ENCODE measurements around the gene OR10P1. TPM values are rescaled to one million over a fixed set of nuclear protein-coding genes. Genes with fewer than 3 reads are reported as not detected.

The OR10P1 gene
- total RNA-seq, 1 experiment from 2014 or later, result not detected

- POLR2A ChIA-PET (ENCODE audit: unreplicated experiment), result no interaction called here
- TF ChIP-seq EZH2phosphoT487 (IDR thresholded peaks at IDR 0.05; ENCODE audit: borderline replicate concordance, low read length) (no peak), CTCF (conservative IDR thresholded peaks at IDR 0.05; ENCODE audit: low read depth, low read length) (no peak), EZH2 (IDR thresholded peaks at IDR 0.05; ENCODE audit: low read length, unreplicated experiment) (no peak)
Observed at GRCh38 chr12:55685671-55686070, 49.0 kb downstream of the OR10P1 start.

GRCh38 chr12:55686366-55687010, 49.8 kb downstream of the OR10P1 start:
- Histone ChIP-seq H3K4me1 (ENCODE audit: insufficient read depth, low read length) (0 out of 2 replicates have a peak, but pooled peaks cover 7% of the 10 kb centered on the region), H2AFZ (ENCODE audit: low read length) (no peak overlapping the region), H3K79me2 (ENCODE audit: low read length) (no peaks in the 10 kb centered on the region; the same call in 1 of the 2 replicates), H3K9me3 (ENCODE audit: low read length) (no peaks in the 10 kb centered on the region), H3K4me3 (ENCODE audit: low read length) (no peak overlapping the region), H3K4me2 (ENCODE audit: low read length) (no peak overlapping the region), H3F3A (ENCODE audit: low read length, unreplicated experiment) (no peaks in the 10 kb centered on the region), H4K20me1 (ENCODE audit: low read length) (no peaks in the 10 kb centered on the region), H3K9me2 (replicated peaks; ENCODE audit: low read length) (no peaks in the 10 kb centered on the region), H3K27me3 (ENCODE audit: low read length) (no peaks in the 10 kb centered on the region), H3K27ac (ENCODE audit: low read length) (no peak overlapping the region), H3K36me3 (ENCODE audit: low read depth, low read length) (no peaks in the 10 kb centered on the region), H3K9ac (ENCODE audit: low read length) (no peak overlapping the region)
- ChIA-PET CTCF (no interaction called here), POLR2A (ENCODE audit: unreplicated experiment) (no interaction called here)
- no peak for ATAC-seq
- intact Hi-C loops (cut with micrococcal nuclease), result no loop called here
- TF ChIP-seq EZH2phosphoT487 (IDR thresholded peaks at IDR 0.05; ENCODE audit: borderline replicate concordance, low read length), result no peak
- TF ChIP-seq CTCF (conservative IDR thresholded peaks at IDR 0.05; ENCODE audit: low read depth, low read length), result no peak
- TF ChIP-seq EZH2 (IDR thresholded peaks at IDR 0.05; ENCODE audit: low read length, unreplicated experiment), result no peak
- no TSS peak for BruUV-seq (replicated peaks)
- no peak for DNase-seq

More at GRCh38 chr12:55685671-55686070, 49.0 kb downstream of the OR10P1 start:
- DNase-seq (no peak), ATAC-seq (no peak)
- Histone ChIP-seq H3K79me2 (ENCODE audit: low read length) (no peaks in the 10 kb centered on the region; the same call in 1 of the 2 replicates), H3K27ac (ENCODE audit: low read length) (no peak overlapping the region), H3K4me2 (ENCODE audit: low read length) (no peak overlapping the region), H3K4me1 (ENCODE audit: insufficient read depth, low read length) (0 out of 2 replicates have a peak, but pooled peaks cover 12% of the 10 kb centered on the region), H3K9ac (ENCODE audit: low read length) (no peak overlapping the region), H3K36me3 (ENCODE audit: low read depth, low read length) (no peaks in the 10 kb centered on the region), H2AFZ (ENCODE audit: low read length) (no peak overlapping the region), H4K20me1 (ENCODE audit: low read length) (no peaks in the 10 kb centered on the region), H3F3A (ENCODE audit: low read length, unreplicated experiment) (no peaks in the 10 kb centered on the region), H3K9me3 (ENCODE audit: low read length) (no peaks in the 10 kb centered on the region), H3K4me3 (ENCODE audit: low read length) (no peak overlapping the region), H3K27me3 (ENCODE audit: low read length) (no peaks in the 10 kb centered on the region), H3K9me2 (replicated peaks; ENCODE audit: low read length) (no peaks in the 10 kb centered on the region)
- CTCF ChIA-PET, result no interaction called here
- no TSS peak for BruUV-seq (replicated peaks)
- intact Hi-C loops (cut with micrococcal nuclease), result no loop called here

Other genes starting within 250 kb of the OR10P1 start
- not detected in 2 replicates for gene OR6C65, start 236.4 kb upstream of the OR10P1 start, total RNA-seq (2014; rRNA removed)
- gene OR6C76, start 210.6 kb upstream of the OR10P1 start, total RNA-seq (2014; rRNA removed), result not detected in 2 replicates
- gene OR6C2, start 192.8 kb upstream of the OR10P1 start, total RNA-seq (2014; rRNA removed), result not detected in 2 replicates
- gene OR6C70, start 166.8 kb upstream of the OR10P1 start, total RNA-seq (2014; rRNA removed), result not detected in 2 replicates
- not detected in 2 replicates for gene OR6C68, start 144.5 kb upstream of the OR10P1 start, total RNA-seq (2014; rRNA removed)
- gene OR6C4, start 87.3 kb upstream of the OR10P1 start, total RNA-seq (2014; rRNA removed), result not detected in 2 replicates
- gene OR2AP1, start 64.4 kb upstream of the OR10P1 start, total RNA-seq (2014; rRNA removed), result not detected in 2 replicates
- gene ITGA7, start 71.0 kb downstream of the OR10P1 start, total RNA-seq (2014; rRNA removed), result 4.4 and 9.7 TPM in 2 replicates
- 63.5 and 90.8 TPM in 2 replicates for gene BLOC1S1, start 79.2 kb downstream of the OR10P1 start, total RNA-seq (2014; rRNA removed)
- gene RDH5, start 83.5 kb downstream of the OR10P1 start, total RNA-seq (2014; rRNA removed), result 4.6 and 5.1 TPM in 2 replicates
- gene CD63, start 92.1 kb downstream of the OR10P1 start, total RNA-seq (2014; rRNA removed), result 784 and 869 TPM in 2 replicates
- gene GDF11, start 106.2 kb downstream of the OR10P1 start, total RNA-seq (2014; rRNA removed), result 7.1 and 17.4 TPM in 2 replicates
- gene SARNP, start 180.8 kb downstream of the OR10P1 start, total RNA-seq (2014; rRNA removed), result 103 and 108 TPM in 2 replicates
- 19.2 and 30.6 TPM in 2 replicates for gene ORMDL2, start 181.1 kb downstream of the OR10P1 start, total RNA-seq (2014; rRNA removed)
- 45.1 and 47.4 TPM in 2 replicates for gene DNAJC14, start 192.7 kb downstream of the OR10P1 start, total RNA-seq (2014; rRNA removed)
- 0.04 and 0.17 TPM in 2 replicates for gene MMP19, start 206.0 kb downstream of the OR10P1 start, total RNA-seq (2014; rRNA removed)